Peyer's patch (tissue), 4 donors: ENCODE measurements around the gene MAST2. TPM values are rescaled to one million over a fixed set of nuclear protein-coding genes. Genes with fewer than 3 reads are reported as not detected.

ENCODE experiments used
- DNase-seq, 3 donors: peaks; one replicate each; pipeline ENCODE4 v3.0.0-alpha.2; 2017 to 2019
- H3K27ac ChIP-seq, 4 donors: fragments of 200-600 bp; sonication (generic); one replicate each; pipeline ENCODE4 v1.5.1; 2016 to 2019
- H3K27me3 ChIP-seq, 2 donors: fragments of 200-600 bp; sonication (generic); one replicate each; pipeline ENCODE4 v1.5.1; 2019
- H3K36me3 ChIP-seq, 3 donors: fragments of 200-600 bp; sonication (generic); one replicate each; pipeline ENCODE4 v1.5.1; 2016 to 2019
- H3K4me1 ChIP-seq, 4 donors: fragments of 200-600 bp; sonication (generic); one replicate each; pipeline ENCODE4 v1.5.1; 2016 to 2019
- H3K4me3 ChIP-seq, 4 donors: fragments of 200-600 bp; sonication (generic); 1 replicate in 3 of 4; 2 replicates in 1 of 4; pipeline ENCODE4 v1.5.1; 2016 to 2019; ENCODE audit warnings: mild to moderate bottlenecking in 1 of 4
- H3K9me3 ChIP-seq, 4 donors: fragments of 200-600 bp; sonication (generic); one replicate each; pipeline ENCODE4 v1.5.1; 2016 to 2019; ENCODE audit warnings: mild to moderate bottlenecking in 1 of 4
- CTCF ChIP-seq, 6 experiments: fragments of 450-650 bp in 4 of 6; fragments of 200-600 bp in 2 of 6; sonication (generic) in 1 of 6; IDR thresholded peaks; one replicate each; pipeline ENCODE4 v1.5.1; 2017 to 2019; ENCODE audit warnings: antibody characterized with exemption in 6 of 6, mild to moderate bottlenecking in 3 of 6, moderate library complexity in 1 of 6
- POLR2A ChIP-seq, 2 donors: fragments of 450-650 bp; IDR thresholded peaks; one replicate each; pipeline ENCODE4 v1.5.1; 2017; ENCODE audit warnings: antibody characterized with exemption in 2 of 2, mild to moderate bottlenecking in 2 of 2, moderate library complexity in 2 of 2
- total RNA-seq, 4 donors: library from RNA; depleted of rRNA; stranded (reverse); fragments of >200 nt; gene quantifications; one replicate each; pipeline ENCODE4 v1.1.0, GENCODE V29; 2016

MAST2 gene
- total RNA-seq, 4 donors from 2014 or later: 75.9 to 249 (median 134) TPM

- H3K4me3 ChIP-seq: peak overlapping the region in 2 of 4 donors; percentile 26 to 29
- H3K27ac ChIP-seq: peak overlapping the region in 3 of 4 donors; percentile 63 to 85 (median 85)
- H3K9me3 ChIP-seq: no peaks in the 10 kb centered on the region
- TF ChIP-seq CTCF (IDR thresholded peaks at IDR 0.05) (no peak), POLR2A (IDR thresholded peaks at IDR 0.05) (no peak)
- no peak for DNase-seq
- H3K27me3 ChIP-seq: no peaks in the 10 kb centered on the region
- H3K36me3 ChIP-seq: no peaks in the 10 kb centered on the region
- peaks cover 0 to 17% (median 0%) of the 10 kb centered on the region in 4 donors for H3K4me1 ChIP-seq
Measured at GRCh38 chr1:45914836-45915235, 111.4 kb downstream of the MAST2 start.

GRCh38 chr1:45922374-45922773 lies 119.0 kb downstream of the MAST2 start:
- no peak overlapping the region for H3K4me3 ChIP-seq
- H3K27ac ChIP-seq: no peak overlapping the region
- no peaks in the 10 kb centered on the region for H3K9me3 ChIP-seq
- H3K4me1 ChIP-seq: peaks cover 0 to 3% (median 0%) of the 10 kb centered on the region in 4 donors
- DNase-seq: no peak
- TF ChIP-seq CTCF (IDR thresholded peaks at IDR 0.05) (no peak), POLR2A (IDR thresholded peaks at IDR 0.05) (no peak)
- no peaks in the 10 kb centered on the region for H3K27me3 ChIP-seq
- peaks cover 0 to 6% (median 0%) of the 10 kb centered on the region in 3 donors for H3K36me3 ChIP-seq

GRCh38 chr1:45922813-45923212 lies 119.4 kb downstream of the MAST2 start:
- Histone ChIP-seq H3K36me3 (peaks cover 0 to 6% (median 0%) of the 10 kb centered on the region in 3 donors), H3K4me1 (peaks cover 0 to 3% (median 0%) of the 10 kb centered on the region in 4 donors), H3K9me3 (no peaks in the 10 kb centered on the region), H3K4me3 (no peak overlapping the region), H3K27ac (no peak overlapping the region), H3K27me3 (no peaks in the 10 kb centered on the region)
- TF ChIP-seq CTCF (IDR thresholded peaks at IDR 0.05) (no peak), POLR2A (IDR thresholded peaks at IDR 0.05) (no peak)
- DNase-seq: no peak

- Histone ChIP-seq H3K27ac (no peak overlapping the region), H3K36me3 (peaks cover 0 to 6% (median 0%) of the 10 kb centered on the region in 3 donors), H3K4me3 (no peak overlapping the region), H3K4me1 (peaks cover 0 to 3% (median 0%) of the 10 kb centered on the region in 4 donors), H3K9me3 (no peaks in the 10 kb centered on the region), H3K27me3 (no peaks in the 10 kb centered on the region)
- TF ChIP-seq POLR2A (IDR thresholded peaks at IDR 0.05) (no peak), CTCF (IDR thresholded peaks at IDR 0.05) (no peak)
- DNase-seq: no peak
Measured at GRCh38 chr1:45923343-45923742, 119.9 kb downstream of the MAST2 start.

- TF ChIP-seq CTCF (IDR thresholded peaks at IDR 0.05): no peak
- no peak for TF ChIP-seq POLR2A (IDR thresholded peaks at IDR 0.05)
- H3K4me3 ChIP-seq: no peak overlapping the region
- no peak for DNase-seq
- no peak overlapping the region for H3K27ac ChIP-seq
- H3K9me3 ChIP-seq: no peaks in the 10 kb centered on the region
- peaks cover 0 to 6% (median 0%) of the 10 kb centered on the region in 3 donors for H3K36me3 ChIP-seq
- H3K27me3 ChIP-seq: no peaks in the 10 kb centered on the region
- H3K4me1 ChIP-seq: peaks cover 0 to 3% (median 0%) of the 10 kb centered on the region in 4 donors
Measured at GRCh38 chr1:45924736-45925135, 121.3 kb downstream of the MAST2 start.
